Activated CD8-positive, alpha-beta memory T cell treated with anti-CD3 and anti-CD28 coated beads for 1 hour (primary cell): Measurements from ENCODE around the gene KLHL29.

Experiments
- DNase-seq, 2 donors: peaks; one replicate each; pipeline ENCODE4 v3.0.0-alpha.2; 2020; ENCODE audit warnings: low read depth in 1 of 2; ENCODE audit errors: extremely low read depth in 1 of 2

KLHL29 gene

GRCh38 chr2:23601301-23601965, 216.5 kb downstream of the KLHL29 start:
- no peak for DNase-seq

DNA sequence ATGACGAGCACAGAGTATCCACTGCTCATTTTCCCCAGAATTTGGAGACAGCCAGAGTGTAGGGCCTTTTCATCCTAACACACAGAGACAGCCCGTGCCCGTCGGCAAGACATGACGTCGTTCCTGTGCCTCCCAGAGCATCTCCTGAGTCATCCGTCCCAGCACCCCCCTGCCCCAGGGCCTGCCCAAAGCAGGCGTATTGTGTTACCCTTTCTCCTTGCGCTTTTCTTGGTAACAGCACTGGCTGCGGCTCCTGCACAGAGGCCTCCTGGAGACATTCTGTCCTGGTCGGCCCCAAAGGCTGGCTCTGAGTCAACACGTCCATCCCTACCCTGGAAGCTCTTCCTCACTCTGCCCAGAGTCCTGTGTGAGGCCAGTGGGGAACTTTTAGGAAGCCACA, 217.1 kb downstream of the KLHL29 start:
- no peak for DNase-seq

DNA sequence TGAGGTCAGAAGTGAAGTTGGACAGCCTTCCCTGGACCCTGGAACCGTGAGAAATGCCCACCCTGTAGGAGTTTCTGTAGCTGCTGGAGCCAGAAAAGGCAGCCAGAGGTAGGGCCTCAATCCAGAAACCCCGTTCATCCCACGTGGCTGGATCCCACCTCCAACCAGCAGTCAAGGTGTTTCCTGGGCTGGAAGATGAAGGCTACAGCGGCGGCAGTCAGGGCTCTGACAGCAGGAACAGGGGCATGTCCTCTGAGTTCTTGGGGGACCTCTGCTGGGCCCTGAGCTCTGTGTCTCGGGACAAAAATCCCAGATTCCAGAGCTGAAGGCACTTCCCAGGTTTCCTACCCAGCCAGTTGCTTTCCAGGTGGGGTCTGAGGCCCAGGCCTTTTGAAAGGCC, 218.2 kb downstream of the KLHL29 start:
- no peak for DNase-seq

- no peak for DNase-seq
These were observed 218.6 kb downstream of the KLHL29 start for GRCh38 chr2:23603581-23603980.

DNA sequence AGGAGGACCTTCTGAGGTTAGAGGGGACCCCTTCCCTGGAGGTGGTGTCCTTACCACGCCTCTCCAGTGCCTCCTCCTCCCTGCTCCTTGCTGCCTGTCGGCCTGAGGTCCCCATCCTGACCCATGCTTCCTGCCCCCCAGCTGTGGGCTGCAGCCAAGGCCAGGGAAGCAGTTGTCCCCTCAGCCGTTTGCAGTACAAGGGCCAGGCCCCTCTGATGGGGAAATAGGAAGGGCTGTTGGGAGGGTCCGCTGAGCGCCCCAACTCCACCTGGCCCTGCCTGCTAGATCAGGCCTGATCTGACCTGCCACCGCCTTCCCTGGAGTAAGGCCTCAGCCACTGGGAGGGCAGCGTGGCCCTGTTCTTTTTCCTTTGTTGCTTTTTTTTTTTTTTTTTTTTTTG, 219.8 kb downstream of the KLHL29 start:
- no peak for DNase-seq

DNA sequence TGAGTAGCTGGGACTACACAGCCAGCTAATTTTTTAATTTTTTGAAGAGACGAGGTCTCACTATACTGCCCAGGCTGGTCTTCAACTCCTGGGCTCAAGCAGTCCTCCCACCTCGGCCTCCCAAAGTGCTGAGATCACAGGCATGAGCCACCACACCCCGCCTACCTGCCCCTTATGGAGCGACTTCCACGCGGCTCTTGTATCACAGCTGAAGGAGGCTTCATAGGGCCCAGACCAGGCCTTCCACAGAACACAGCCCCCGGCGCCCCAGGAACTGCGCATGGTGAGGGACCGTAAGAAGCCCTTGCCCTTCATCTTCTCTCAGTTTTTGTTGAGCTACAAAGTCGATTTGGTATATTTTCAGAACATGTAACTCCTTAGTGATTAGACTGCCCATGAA, 220.3 kb downstream of the KLHL29 start:
- no peak for DNase-seq

DNA sequence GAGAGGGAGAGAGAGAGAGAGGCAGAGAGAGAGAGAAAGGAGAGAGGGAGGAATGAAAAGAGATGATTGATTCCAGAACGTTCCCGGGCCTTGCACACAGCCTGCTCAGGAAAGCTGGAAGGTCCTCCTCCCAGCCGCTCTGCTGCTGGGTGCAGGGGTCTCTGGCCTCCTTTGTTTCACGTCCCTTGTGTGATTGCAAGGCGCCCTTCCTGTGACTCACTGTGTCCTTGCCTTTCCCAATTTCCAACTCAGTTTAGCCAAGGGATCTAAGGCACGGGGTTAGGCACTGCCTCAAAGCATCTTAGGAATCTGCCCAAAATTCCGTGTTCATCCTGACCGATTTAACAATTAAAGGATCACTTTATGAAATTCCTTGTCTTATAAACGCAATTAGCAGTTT, 221.2 kb downstream of the KLHL29 start:
- no peak for DNase-seq

- DNase-seq: no peak
These were observed 222.0 kb downstream of the KLHL29 start for GRCh38 chr2:23606968-23607367.

DNA sequence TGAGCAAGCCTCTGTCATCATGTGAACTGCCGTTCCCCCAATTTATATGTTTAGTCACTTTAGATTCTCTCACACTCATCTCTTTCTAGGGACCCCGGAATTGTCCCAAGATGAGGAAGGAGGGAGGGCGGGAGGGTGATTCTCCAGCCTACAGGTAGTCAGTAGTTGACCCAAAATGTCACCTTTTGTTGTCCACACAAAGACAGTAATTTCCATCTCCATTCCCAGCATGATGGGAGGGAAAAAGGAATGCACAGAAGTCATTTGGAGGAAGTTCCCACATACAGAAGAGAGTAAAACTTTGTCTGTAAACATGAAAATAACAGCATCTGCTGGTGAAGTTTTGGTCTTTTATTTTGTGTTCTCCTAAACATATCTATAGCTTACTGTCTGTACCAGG, 222.9 kb downstream of the KLHL29 start:
- no peak for DNase-seq

DNA sequence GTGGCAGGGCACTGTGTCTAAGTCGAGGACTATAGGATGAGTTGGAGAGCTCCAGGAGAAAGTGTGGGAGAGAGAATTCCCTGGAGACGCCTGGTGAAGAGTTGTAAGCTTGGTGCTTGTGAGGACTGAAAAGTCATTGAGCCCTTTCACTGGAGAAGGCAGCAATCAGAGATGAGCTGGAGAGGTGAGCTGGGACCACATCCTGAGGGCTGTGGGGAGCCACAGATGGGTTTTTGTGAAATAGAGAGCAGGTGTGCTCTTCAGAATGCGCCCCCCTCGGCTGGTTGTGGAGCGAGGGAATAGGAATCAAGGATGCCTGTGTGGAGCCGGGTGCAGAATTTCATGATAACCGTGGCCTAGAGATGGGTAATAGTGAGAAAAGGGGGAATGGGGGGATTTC, 224.3 kb downstream of the KLHL29 start:
- DNase-seq: no peak

DNA sequence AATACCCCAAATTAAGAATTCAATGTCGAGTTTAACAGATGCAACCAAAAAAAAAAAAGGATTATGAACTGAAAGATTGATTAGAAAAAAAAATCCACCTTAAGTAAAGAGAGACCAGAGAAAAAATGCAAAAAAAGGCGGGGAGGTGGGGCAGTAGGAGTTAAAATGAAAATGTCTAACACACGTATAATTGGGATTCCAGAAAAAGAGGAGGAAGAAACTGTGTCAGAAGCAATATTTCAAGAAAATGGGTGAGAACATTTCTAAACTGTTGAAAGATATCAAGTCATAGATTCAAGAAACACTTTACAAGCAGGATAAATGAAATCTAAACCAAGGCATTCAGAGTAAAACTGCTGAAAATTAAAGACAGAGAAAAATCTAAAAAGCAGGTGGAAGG, 226.9 kb downstream of the KLHL29 start:
- no peak for DNase-seq

GRCh38 chr2:23614701-23615100, 229.7 kb downstream of the KLHL29 start:
- no peak for DNase-seq

- no peak for DNase-seq
These were observed 230.4 kb downstream of the KLHL29 start for GRCh38 chr2:23615216-23616020.

GRCh38 chr2:23616630-23617029, 231.7 kb downstream of the KLHL29 start:
- DNase-seq: no peak

DNA sequence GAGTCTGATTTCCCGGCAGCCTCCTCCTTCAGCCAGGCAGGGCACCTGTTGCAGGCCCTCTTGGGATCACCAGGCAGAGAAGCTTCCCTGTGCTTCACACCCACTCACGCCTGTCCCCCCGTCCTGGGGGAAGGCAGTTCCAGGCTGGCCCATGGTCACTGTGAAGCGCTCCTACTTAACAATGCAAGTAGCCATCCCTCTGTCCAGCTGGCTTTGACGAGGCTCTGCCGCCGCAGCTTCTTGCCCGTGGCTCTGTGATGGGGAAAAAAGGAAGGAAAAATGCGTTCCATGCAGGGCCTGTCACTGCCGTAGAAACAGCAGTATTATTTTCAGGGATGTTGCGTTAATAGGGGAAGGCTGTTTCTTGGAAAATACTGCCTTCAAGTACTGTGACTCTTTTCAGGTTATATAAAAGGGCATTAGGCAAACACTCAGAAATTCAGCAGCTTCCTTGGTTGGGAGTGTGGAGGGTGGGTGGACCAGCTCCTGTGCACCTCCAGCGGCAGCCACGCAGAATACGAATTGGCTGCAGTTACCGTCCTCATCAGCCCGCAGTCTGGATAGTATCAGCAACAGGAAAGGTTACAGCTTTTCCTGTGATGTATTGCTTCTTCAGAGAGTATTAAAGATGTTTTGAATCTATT, 232.3 kb downstream of the KLHL29 start:
- DNase-seq: no peak

GRCh38 chr2:23617811-23618215, 232.8 kb downstream of the KLHL29 start:
- DNase-seq: no peak

- DNase-seq: no peak
These were observed 233.3 kb downstream of the KLHL29 start for GRCh38 chr2:23618265-23618664.

GRCh38 chr2:23618794-23619530, 234.0 kb downstream of the KLHL29 start:
- no peak for DNase-seq

DNA sequence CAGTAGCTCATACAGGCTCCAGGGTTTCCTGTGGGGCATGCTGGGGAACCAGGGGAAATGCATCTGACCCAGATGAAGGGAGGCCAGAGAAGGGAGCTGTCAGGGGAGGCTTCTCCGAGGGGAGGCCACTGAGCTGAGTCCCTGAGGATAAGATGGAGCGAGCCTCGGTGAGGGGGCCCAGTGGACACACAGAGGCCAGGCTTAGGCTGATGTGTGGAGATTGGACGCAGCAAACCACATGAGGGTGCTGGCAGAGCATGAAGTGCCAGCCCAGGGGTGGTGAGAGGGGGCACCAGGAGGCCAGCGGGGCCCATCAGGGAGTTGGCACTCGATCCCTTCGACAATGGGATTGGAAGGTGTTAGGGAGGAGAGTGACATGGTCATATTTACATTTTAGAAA, 235.0 kb downstream of the KLHL29 start:
- DNase-seq: no peak

DNA sequence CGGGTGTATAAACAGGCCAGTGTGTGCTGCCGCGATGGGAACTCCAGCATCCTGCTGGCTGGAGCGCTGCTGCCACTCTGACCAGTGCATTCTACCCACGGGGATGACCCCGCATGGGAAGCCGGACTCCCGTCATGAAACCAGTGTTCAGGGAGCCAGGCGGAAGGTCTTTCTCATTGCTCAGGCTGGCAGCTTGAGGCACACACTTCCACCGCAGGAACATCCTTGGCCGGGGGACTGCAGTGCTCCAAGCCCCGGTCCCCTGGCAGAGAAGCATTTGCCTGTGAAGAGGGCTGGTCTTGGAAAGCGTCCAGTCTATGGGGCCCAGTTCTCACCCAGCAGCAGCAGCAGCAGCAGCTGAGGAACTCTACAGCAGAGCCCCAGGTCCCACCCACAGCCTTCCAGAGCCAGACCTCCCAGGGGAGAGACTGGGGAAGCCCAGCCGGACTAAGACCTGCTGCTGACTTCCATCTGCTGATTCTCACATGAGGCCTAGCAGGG, 235.9 kb downstream of the KLHL29 start:
- DNase-seq: no peak

- no peak for DNase-seq
These were observed 236.6 kb downstream of the KLHL29 start for GRCh38 chr2:23621616-23622015.
